ENCODE results near the gene CCL24. TPM values are rescaled to one million over a fixed set of nuclear protein-coding genes. Genes with fewer than 3 reads are reported as not detected.
"Not testable (repeated sequence)": the region's sequence is repeated elsewhere in the genome, so short reads cannot be mapped to it uniquely, and the experiment has no call there.

CCL24 gene
- total and polyA plus RNA-seq, 10 of the 15 experiments (the other 5 are each of a cell fraction or from before 2014, with no cell fraction given) = not detected

DNA sequence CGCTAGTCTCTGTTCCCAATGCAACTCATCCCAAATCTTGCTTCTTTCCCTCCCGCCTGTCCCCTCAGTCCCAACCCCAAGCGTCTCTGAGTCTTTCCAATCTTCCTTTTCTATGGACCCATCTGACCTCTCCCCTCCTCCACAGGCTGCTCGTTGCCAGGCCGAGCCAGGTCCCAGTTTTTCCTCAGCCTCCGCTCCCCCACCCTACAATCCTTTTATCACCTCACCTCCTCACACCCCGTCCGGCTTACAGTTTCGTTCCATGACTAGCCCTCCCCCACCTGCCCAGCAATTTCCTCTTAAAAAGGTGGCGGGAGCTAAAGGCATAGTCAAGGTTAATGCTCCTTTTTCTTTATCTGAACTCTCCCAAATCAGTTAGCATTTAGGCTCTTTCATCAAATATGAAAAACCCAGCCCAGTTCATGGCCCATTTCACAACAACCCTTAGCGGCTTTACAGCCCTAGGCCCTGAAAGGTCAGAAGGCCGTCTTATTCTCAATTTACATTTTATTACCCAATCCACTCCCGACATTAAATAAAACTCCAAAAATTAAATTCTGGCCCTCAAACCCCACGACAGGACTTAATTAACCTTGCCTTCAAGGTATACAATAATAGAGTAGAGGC is 32.8 kb downstream of the CCL24 start:
- POLR2A ChIA-PET; RAD21 ChIA-PET (ENCODE audit: unreplicated experiment); H3K9ac ChIP-seq (ENCODE audit: control insufficient read depth, insufficient read depth, low read length); H4K20me1 ChIP-seq (ENCODE audit: control insufficient read depth, insufficient read depth); H3K36me3 ChIP-seq (ENCODE audit: control insufficient read depth in 2 of 2, insufficient read depth in 2 of 2, low read length in 1 of 2); H3K4me2 ChIP-seq (ENCODE audit: control insufficient read depth, insufficient read depth); CTCF ChIA-PET; H3K27ac ChIP-seq (ENCODE audit: control insufficient read depth, insufficient read depth); H3K4me3 ChIP-seq; FAIRE-seq; SMC1A ChIA-PET (ENCODE audit: uncharacterized antibody, unreplicated experiment); ATAC-seq; DNase-seq (ENCODE audit: low read depth, low spot score); H3K27me3 ChIP-seq (replicated peaks in 1 of 2; ENCODE audit: control insufficient read depth in 2 of 2, insufficient read depth in 2 of 2, low read length in 1 of 2); in situ Hi-C loops (cut with MboI); H3K4me1 ChIP-seq (ENCODE audit: control insufficient read depth, insufficient read depth, low read length); intact Hi-C loops (cut with micrococcal nuclease; ENCODE audit: unreplicated experiment); BruUV-seq (replicated peaks); H3K79me2 ChIP-seq (ENCODE audit: control insufficient read depth, insufficient read depth, low read length); H3K9me3 ChIP-seq (replicated peaks; ENCODE audit: control insufficient read depth, insufficient read depth, low read length); H2AFZ ChIP-seq (ENCODE audit: control insufficient read depth, low read depth, low read length): not testable (repeated sequence)
- WGBS (ENCODE audit: insufficient coverage, insufficient replicate concordance, low lambda C conversion rate, missing lambda C conversion rate) = 61% methylated on average over 14 of the region's 14 CpGs

DNA sequence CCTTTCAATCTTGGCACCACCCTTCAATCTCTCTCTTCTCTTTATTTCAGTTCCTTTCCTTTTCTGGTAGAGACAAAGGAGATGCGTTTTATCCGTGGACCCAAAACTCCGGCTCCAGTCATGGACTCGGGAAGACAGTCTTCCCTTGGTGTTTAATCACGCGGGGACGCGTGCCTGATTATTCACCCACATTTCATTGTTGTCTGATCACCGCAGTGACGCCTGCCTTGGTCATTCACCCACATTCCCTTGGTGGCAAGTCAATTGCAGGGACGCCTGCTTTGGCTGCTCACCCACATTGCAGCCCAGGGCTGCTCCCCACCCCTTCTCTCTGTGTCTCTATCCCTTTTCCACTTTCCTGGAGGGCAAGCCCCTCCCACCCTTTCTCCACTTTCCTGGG is 34.1 kb downstream of the CCL24 start:
- POLR2A ChIA-PET, FAIRE-seq: not testable (repeated sequence)

DNA sequence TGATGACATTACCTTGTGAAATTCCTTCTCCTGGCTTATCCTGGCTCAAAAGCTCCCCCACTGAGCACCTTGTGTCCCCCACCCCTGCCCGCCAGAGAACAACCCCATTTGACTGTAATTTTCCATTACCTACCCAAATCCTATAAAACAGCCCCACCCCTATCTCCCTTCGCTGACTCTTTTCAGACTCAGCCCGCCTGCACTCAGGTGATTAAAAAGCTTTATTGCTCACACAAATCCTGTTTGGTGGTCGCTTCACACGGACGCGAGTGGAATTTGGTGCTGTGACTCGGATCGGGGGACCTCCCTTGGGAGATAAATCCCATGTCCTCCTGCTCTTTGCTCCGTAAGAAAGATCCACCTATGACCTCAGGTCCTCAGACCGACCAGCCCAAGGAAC is 34.6 kb downstream of the CCL24 start:
- intact Hi-C loops (cut with micrococcal nuclease; ENCODE audit: unreplicated experiment) = loop anchor here (10.0 kb wide), 1 partner anchor 236 kb away; no protein-coding TSS in a partner anchor
- FAIRE-seq; ATAC-seq; H3K79me2 ChIP-seq (ENCODE audit: control insufficient read depth, insufficient read depth, low read length); H3K4me3 ChIP-seq; in situ Hi-C loops (cut with MboI); CTCF ChIA-PET; H3K9ac ChIP-seq (ENCODE audit: control insufficient read depth, insufficient read depth, low read length); DNase-seq (ENCODE audit: low read depth, low spot score); BruUV-seq (replicated peaks); H3K27me3 ChIP-seq (replicated peaks in 1 of 2; ENCODE audit: control insufficient read depth in 2 of 2, insufficient read depth in 2 of 2, low read length in 1 of 2); H2AFZ ChIP-seq (ENCODE audit: control insufficient read depth, low read depth, low read length); H3K27ac ChIP-seq (ENCODE audit: control insufficient read depth, insufficient read depth); H3K36me3 ChIP-seq (ENCODE audit: control insufficient read depth in 2 of 2, insufficient read depth in 2 of 2, low read length in 1 of 2); H3K9me3 ChIP-seq (replicated peaks; ENCODE audit: control insufficient read depth, insufficient read depth, low read length); POLR2A ChIA-PET; H3K4me1 ChIP-seq (ENCODE audit: control insufficient read depth, insufficient read depth, low read length); H3K4me2 ChIP-seq (ENCODE audit: control insufficient read depth, insufficient read depth); H4K20me1 ChIP-seq (ENCODE audit: control insufficient read depth, insufficient read depth); SMC1A ChIA-PET (ENCODE audit: uncharacterized antibody, unreplicated experiment): not testable (repeated sequence)
- RAD21 ChIA-PET (ENCODE audit: unreplicated experiment) = interaction anchor here (0.7 kb wide), 1 partner anchor 171 kb away, joined by 3 read pairs; no protein-coding TSS in a partner anchor
- WGBS (ENCODE audit: insufficient coverage, insufficient replicate concordance, low lambda C conversion rate, missing lambda C conversion rate) = 69% methylated on average over 11 of the region's 11 CpGs

More for the DNA sequence above, 34.1 kb downstream of the CCL24 start:
- H3K4me1 ChIP-seq (ENCODE audit: control insufficient read depth, insufficient read depth, low read length); H2AFZ ChIP-seq (ENCODE audit: control insufficient read depth, low read depth, low read length); in situ Hi-C loops (cut with MboI); CTCF ChIA-PET; SMC1A ChIA-PET (ENCODE audit: uncharacterized antibody, unreplicated experiment); H3K27ac ChIP-seq (ENCODE audit: control insufficient read depth, insufficient read depth); RAD21 ChIA-PET (ENCODE audit: unreplicated experiment); H3K9ac ChIP-seq (ENCODE audit: control insufficient read depth, insufficient read depth, low read length); ATAC-seq; DNase-seq (ENCODE audit: low read depth, low spot score); H3K9me3 ChIP-seq (replicated peaks; ENCODE audit: control insufficient read depth, insufficient read depth, low read length); H3K36me3 ChIP-seq (ENCODE audit: control insufficient read depth in 2 of 2, insufficient read depth in 2 of 2, low read length in 1 of 2); H3K4me2 ChIP-seq (ENCODE audit: control insufficient read depth, insufficient read depth); H3K79me2 ChIP-seq (ENCODE audit: control insufficient read depth, insufficient read depth, low read length); BruUV-seq (replicated peaks); H3K4me3 ChIP-seq; H3K27me3 ChIP-seq (replicated peaks in 1 of 2; ENCODE audit: control insufficient read depth in 2 of 2, insufficient read depth in 2 of 2, low read length in 1 of 2); H4K20me1 ChIP-seq (ENCODE audit: control insufficient read depth, insufficient read depth): not testable (repeated sequence)
- WGBS (ENCODE audit: insufficient coverage, insufficient replicate concordance, low lambda C conversion rate, missing lambda C conversion rate) = 89% methylated on average over 11 of the region's 11 CpGs
- intact Hi-C loops (cut with micrococcal nuclease; ENCODE audit: unreplicated experiment) = loop anchor here (10.0 kb wide), 1 partner anchor 235 kb away; no protein-coding TSS in a partner anchor

All from GM12878 (cell line).